Effector memory CD4-positive, alpha-beta T cell (primary cell): ENCODE measurements around the gene SLC35B4.
A peak's percentile ranks its signal among the peaks of the same experiment; 100 is the strongest.

Source experiments
- DNase-seq, 3 donors: peaks; one replicate each; pipeline ENCODE4 v3.0.0-alpha.2; 2020
- H3K27ac ChIP-seq: 2 replicates; pipeline ENCODE4 v1.7.0; 2013; ENCODE audit warnings: mild to moderate bottlenecking, low read length, moderate library complexity; ENCODE audit not compliant: insufficient read depth, poor library complexity, severe bottlenecking
- H3K27me3 ChIP-seq: replicated peaks from 2 replicates; pipeline ENCODE4 v1.7.0; 2013; ENCODE audit warnings: mild to moderate bottlenecking, low read length; ENCODE audit not compliant: insufficient read depth, control insufficient read depth, poor library complexity, severe bottlenecking
- H3K36me3 ChIP-seq: 2 replicates; pipeline ENCODE4 v1.7.0; 2013; ENCODE audit warnings: mild to moderate bottlenecking, low read length, moderate library complexity; ENCODE audit not compliant: control insufficient read depth, insufficient read depth
- H3K4me1 ChIP-seq: 2 replicates; pipeline ENCODE4 v1.7.0; 2013; ENCODE audit warnings: low read length, mild to moderate bottlenecking; ENCODE audit not compliant: control insufficient read depth, insufficient read depth, poor library complexity, severe bottlenecking
- H3K4me3 ChIP-seq: 2 replicates; pipeline ENCODE4 v1.7.0; 2013; ENCODE audit warnings: low read length, low read depth, mild to moderate bottlenecking; ENCODE audit not compliant: insufficient read depth, poor library complexity, severe bottlenecking
- H3K9me3 ChIP-seq: 2 replicates; pipeline ENCODE4 v1.7.0; 2013; ENCODE audit warnings: mild to moderate bottlenecking, low read length, moderate library complexity; ENCODE audit not compliant: control insufficient read depth
- total RNA-seq, 3 donors: gene quantifications; one replicate each; lab custom pipeline; 2026; lab: John Stamatoyannopoulos, UW

The SLC35B4 gene, protein sequence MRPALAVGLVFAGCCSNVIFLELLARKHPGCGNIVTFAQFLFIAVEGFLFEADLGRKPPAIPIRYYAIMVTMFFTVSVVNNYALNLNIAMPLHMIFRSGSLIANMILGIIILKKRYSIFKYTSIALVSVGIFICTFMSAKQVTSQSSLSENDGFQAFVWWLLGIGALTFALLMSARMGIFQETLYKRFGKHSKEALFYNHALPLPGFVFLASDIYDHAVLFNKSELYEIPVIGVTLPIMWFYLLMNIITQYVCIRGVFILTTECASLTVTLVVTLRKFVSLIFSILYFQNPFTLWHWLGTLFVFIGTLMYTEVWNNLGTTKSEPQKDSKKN
- 14.4 to 24.4 (median 15.8) reads per million in 3 donors for total RNA-seq

DNA sequence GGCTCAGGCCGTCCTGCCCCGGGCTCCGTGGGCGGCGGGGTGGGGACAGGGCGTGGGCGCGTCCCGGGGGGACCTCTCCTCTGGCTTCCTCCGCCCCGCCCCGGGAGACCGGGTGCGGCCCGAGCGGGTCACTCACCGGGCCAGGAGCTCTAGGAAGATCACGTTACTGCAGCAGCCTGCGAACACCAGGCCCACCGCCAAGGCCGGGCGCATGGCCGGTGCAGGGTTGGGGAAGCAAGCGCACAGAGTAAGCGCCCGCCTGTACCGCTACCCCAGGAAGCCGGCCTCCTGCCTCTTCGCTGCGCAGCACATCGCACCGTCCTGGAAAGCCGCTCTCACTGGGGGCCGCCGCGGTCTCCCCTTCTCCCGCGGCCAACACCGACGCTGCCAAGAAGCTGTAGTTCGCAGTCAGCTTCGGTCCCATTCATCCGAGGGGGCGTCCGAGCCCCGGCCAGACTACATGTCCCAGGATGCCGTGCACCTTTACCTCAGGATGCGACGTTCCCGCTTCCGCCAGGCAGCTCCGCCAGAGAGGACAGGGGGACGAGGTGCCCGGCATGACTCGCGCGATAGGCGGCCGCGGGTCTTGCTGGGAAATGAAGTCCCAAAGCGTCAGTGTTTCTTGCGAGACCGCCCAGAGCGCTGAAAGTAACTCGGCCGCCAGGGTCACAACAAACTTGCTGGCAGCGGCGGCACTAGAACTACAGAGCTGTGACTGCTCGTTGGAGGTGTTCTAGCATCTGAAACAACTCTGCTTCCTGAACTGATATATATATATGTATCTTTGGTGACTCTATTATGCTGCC, at the start of gene SLC35B4:
SLC35B4 (minus strand) TSS at position 392 of the 806 bp plus-strand sequence; CDS start at position 213, 179 bp downstream.
- H3K4me3 ChIP-seq, result peak within 1 kb of the TSS; percentile 87
- no peaks in the 10 kb centered on the region for H3K36me3 ChIP-seq
- H3K27me3 ChIP-seq, result no peaks in the 10 kb centered on the region
- H3K9me3 ChIP-seq, result no peaks in the 10 kb centered on the region
- peak; percentile 80 to 91 (median 89) for DNase-seq
- H3K27ac ChIP-seq, result peak within 1 kb of the TSS; percentile 61
- H3K4me1 ChIP-seq, result no peaks in the 10 kb centered on the region

DNA sequence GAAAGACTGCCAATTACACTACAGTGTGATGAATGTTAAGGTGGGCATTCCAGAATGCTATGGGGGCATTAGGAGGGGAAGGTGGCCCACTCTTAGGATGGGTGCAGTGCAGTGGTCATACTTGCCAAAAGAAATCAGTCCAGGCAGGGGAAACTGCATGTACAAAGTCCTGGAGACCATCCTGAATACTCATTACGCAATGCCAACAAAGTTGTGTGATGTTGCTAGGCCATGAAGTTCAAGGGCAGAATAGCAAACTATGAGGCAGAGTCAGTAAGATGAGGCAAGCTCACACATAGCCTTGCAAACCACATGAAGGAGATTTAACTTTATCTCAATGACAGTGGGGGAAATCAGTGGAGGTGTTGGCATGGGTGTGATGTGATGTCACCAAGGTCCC, 49.8 kb upstream of the SLC35B4 start:
- no peak for DNase-seq
- H3K9me3 ChIP-seq, result no peaks in the 10 kb centered on the region
- H3K27ac ChIP-seq, result no peak overlapping the region
- H3K4me3 ChIP-seq, result no peak overlapping the region
- no peaks in the 10 kb centered on the region for H3K36me3 ChIP-seq
- no peaks in the 10 kb centered on the region for H3K4me1 ChIP-seq
- no peaks in the 10 kb centered on the region for H3K27me3 ChIP-seq

DNA sequence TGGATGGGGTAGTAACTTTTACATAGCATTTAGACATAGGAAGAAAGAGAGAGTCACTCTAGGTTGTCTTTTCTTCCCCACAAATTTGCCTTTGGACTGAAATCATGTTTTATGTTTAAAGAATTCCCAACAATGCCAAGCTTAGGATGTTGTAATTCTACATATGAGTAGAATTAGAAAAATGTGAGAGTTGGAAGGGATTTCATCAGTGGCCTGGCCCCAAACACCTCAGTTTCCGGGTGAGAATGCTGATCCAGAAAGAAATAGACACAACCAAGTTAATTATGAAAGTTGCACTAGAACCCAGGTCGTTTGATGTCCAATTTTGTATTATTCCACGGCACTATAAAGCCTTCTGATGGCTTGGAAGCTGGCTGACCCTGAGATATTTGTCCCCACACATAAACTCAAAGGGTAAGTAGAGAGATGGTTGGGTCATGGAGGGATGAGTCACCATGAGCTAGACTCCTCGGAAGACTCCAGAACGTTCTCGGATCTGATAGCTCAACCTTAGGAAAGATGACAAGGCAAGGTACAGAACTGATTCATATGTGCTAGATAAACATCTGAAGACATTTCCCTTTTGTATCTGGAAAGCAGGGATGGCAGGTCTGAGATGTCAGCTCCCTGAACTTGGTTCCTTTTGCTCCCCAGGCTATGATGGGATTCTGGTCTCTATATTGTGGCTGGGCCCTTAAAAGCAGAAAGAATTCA, 48.8 kb upstream of the SLC35B4 start:
- Histone ChIP-seq H3K36me3 (no peaks in the 10 kb centered on the region), H3K9me3 (no peaks in the 10 kb centered on the region), H3K4me3 (no peak overlapping the region), H3K4me1 (no peaks in the 10 kb centered on the region), H3K27ac (no peak overlapping the region), H3K27me3 (no peaks in the 10 kb centered on the region)
- DNase-seq, result no peak

DNA sequence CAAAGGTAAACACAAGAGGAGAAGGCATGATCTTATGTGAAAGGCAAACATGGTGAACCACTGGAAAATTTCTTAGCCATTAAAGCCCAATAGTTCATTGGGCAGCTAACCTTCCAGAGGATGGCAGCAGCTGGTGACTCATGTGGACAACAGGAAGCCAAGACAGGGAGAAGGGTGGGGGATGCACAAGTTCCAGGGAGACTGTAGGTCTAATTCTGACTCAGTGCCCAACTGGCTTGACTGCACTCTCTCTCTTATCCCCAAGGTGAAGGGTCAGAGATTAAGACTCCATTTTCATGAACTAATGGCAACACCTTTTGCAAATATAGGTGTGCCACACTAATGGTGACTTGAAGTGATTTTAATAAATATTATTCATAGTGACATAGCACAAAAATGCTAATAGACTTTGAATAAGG, 47.9 kb upstream of the SLC35B4 start:
- no peak for DNase-seq
- H3K4me3 ChIP-seq, result no peak overlapping the region
- H3K36me3 ChIP-seq, result no peaks in the 10 kb centered on the region
- H3K27ac ChIP-seq, result no peak overlapping the region
- H3K27me3 ChIP-seq, result no peaks in the 10 kb centered on the region
- no peaks in the 10 kb centered on the region for H3K4me1 ChIP-seq
- no peaks in the 10 kb centered on the region for H3K9me3 ChIP-seq

DNA sequence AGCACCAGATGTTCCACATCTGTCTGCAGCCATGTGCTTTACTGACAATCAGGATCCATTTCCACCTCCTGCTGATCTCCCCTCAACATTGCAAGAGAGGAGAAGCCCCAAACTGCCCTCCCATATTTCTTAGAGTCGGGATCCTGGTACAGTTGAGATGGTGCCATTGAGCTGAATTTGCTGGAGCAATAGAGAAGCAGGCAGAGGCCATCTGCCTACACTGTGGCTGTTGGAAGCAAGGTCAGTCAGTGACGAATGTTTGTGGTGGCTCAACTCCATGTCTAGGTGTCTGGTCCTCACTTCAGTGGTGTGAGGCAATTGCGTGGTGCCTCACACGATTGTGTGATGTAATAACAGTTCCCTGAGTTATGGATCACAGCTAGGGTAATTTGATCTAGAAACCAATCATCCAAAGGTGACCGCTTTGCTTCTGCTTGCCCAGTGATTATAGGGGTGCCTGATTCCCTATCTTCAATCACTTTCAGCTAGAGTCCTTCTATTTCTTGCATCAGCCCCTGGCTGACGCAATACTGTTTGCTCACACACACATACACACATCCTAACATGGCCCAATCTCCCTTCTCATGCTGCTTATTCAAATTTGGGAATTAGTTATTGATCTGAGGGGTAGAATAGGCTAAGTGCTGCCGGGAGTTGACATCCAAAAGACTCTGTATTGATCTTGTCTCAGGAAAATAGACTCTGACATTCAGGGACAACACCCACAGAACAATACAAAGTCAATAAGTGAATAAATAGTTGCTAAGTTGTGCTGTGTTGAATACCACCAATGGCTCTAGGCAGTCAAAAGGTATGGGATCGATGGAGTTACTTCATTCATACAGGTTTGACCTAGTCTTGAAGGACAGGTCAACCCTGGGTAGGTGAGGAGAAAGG, 46.1 kb upstream of the SLC35B4 start:
- DNase-seq, result no peak
- no peaks in the 10 kb centered on the region for H3K27me3 ChIP-seq

DNA sequence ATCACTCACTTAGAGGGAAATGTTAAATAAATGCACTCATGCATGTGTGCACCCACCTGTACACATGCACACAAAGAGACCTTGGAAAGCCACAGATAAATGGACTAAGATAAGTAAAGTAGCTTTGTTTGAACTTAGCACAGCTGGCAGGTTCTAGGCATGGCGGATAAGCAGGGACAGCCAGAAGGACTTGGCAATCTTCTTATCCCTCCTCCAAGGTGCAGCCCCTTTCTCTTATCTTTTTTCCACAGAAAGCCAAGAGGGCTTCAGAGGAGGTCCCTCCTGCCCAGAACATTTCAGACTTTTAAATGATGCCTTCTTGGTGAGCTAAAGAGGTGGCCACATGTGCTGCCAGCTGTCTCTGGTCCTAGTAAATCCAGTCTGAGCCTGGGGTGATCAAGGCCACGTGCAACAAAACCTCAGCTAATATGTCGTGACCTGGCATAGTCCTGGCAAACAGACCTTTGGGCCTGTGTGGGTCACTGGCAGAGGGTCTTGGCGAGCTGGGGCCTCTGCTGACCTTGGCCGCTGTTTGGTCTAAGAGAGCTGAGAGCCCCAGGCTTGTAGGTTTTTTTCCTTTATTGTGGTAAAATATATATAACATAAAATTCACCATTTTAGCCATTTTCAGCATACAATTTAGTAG, 43.2 kb upstream of the SLC35B4 start:
- Histone ChIP-seq H3K36me3 (no peaks in the 10 kb centered on the region), H3K4me3 (no peak overlapping the region), H3K27me3 (no peaks in the 10 kb centered on the region), H3K9me3 (no peaks in the 10 kb centered on the region), H3K27ac (no peak overlapping the region), H3K4me1 (no peaks in the 10 kb centered on the region)
- DNase-seq, result no peak

More for the DNA sequence above, 46.1 kb upstream of the SLC35B4 start:
- no peaks in the 10 kb centered on the region for H3K4me1 ChIP-seq
- no peaks in the 10 kb centered on the region for H3K36me3 ChIP-seq
- no peak overlapping the region for H3K4me3 ChIP-seq
- H3K9me3 ChIP-seq, result no peaks in the 10 kb centered on the region
- H3K27ac ChIP-seq, result no peak overlapping the region

DNA sequence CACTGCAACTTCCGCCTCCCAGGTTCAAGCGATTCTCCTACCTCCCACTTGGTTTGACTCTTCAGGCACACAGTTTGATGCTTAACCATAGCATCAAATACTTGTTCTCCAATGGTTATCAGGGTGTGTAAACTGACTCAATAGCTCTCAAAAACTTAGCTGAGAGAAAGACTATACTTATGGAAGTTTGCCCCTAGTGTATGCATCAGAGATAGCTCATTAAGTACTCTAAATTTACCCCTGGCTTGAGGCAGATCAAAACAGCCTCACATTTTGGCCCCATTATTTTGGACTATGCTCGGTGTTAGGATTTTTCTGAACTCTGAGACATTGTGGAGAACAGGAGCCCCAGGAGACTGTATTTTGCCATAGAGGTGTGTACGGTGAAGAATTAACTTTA, 40.8 kb upstream of the SLC35B4 start:
- Histone ChIP-seq H3K27ac (no peak overlapping the region), H3K27me3 (no peaks in the 10 kb centered on the region), H3K36me3 (no peaks in the 10 kb centered on the region), H3K4me3 (no peak overlapping the region), H3K9me3 (no peaks in the 10 kb centered on the region), H3K4me1 (no peaks in the 10 kb centered on the region)
- no peak for DNase-seq

DNA sequence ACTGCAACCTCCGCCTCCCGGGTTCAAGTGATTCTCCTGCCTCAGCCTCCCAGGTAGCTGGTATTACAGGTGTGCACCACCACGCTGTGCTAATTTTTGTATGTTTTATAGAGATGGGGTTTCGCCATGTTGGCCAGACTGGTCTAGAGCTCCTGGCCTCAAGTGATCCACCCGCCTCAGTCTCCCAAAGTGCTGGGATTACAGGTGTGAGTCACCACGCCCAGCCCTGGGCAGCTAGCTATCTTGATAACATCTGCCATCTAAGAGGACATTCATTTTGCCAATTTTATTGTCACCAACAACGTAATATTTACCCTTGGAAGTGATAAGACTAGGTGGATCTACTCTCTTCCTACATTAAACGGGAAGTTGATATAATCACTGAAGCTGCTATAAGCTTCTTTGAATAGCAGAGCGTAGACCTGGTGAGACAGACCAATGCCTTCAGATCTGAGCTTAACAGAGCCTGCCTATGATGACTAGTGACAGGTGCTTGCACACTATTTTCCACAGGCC, 39.7 kb upstream of the SLC35B4 start:
- no peak for DNase-seq
- Histone ChIP-seq H3K4me1 (no peaks in the 10 kb centered on the region), H3K4me3 (no peak overlapping the region), H3K9me3 (no peaks in the 10 kb centered on the region), H3K27ac (no peak overlapping the region), H3K36me3 (no peaks in the 10 kb centered on the region), H3K27me3 (no peaks in the 10 kb centered on the region)

DNA sequence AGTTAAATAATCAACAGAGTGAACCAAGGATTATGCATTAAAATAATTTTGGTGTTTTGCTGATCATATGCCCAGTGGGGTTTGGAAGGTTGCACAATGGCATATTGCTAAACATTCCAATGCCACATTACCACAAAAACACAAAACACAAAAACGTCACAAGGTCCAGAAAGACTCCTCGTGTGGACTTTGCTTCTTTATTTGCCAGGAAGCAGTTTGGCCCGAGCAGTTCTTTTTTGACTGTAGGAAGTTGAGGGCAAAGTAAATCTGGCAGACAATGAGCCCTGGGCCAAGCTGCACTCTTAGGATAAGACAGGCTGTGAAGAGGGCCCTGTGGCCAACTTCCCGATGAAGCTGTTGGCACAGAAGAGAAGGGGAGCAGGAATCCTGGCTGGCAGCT, 39.2 kb upstream of the SLC35B4 start:
- no peaks in the 10 kb centered on the region for H3K27me3 ChIP-seq
- no peaks in the 10 kb centered on the region for H3K9me3 ChIP-seq
- no peak overlapping the region for H3K4me3 ChIP-seq
- DNase-seq, result no peak
- H3K36me3 ChIP-seq, result no peaks in the 10 kb centered on the region
- no peak overlapping the region for H3K27ac ChIP-seq
- no peaks in the 10 kb centered on the region for H3K4me1 ChIP-seq
